Stimulated activated CD4-positive, alpha-beta T cell treated with anti-CD3 and anti-CD28 coated beads, Interleukin-1b, Interleukin-23, amount 100 ng/mL, for 48 hours (primary cell): ENCODE measurements around the gene ERVMER34-1.
A peak's percentile ranks its signal among the peaks of the same experiment; 100 is the strongest.

ENCODE experiments used
- DNase-seq: peaks from one replicate; pipeline ENCODE4 v3.0.0-alpha.2; 2020

The ERVMER34-1 gene

GRCh38 chr4:52718123-52718522 is 33.1 kb downstream of the ERVMER34-1 start:
- no peak for DNase-seq

GRCh38 chr4:52716364-52717151 is 34.7 kb downstream of the ERVMER34-1 start:
- no peak for DNase-seq

GRCh38 chr4:52715914-52716313 is 35.3 kb downstream of the ERVMER34-1 start:
- DNase-seq: no peak

GRCh38 chr4:52715255-52715897 is 35.8 kb downstream of the ERVMER34-1 start:
- DNase-seq: no peak

GRCh38 chr4:52714597-52715254 is 36.5 kb downstream of the ERVMER34-1 start:
- DNase-seq: peak; percentile 8

- DNase-seq: peak; percentile 13
Observed at GRCh38 chr4:52713456-52713937, 37.7 kb downstream of the ERVMER34-1 start.

- peak; percentile 98 for DNase-seq
Observed at GRCh38 chr4:52712251-52713130, 38.7 kb downstream of the ERVMER34-1 start.

- no peak for DNase-seq
Observed at GRCh38 chr4:52711834-52712250, 39.4 kb downstream of the ERVMER34-1 start.

- no peak for DNase-seq
Observed at GRCh38 chr4:52711272-52711671, 40.0 kb downstream of the ERVMER34-1 start.

GRCh38 chr4:52709155-52709554 is 42.1 kb downstream of the ERVMER34-1 start:
- DNase-seq: no peak

- no peak for DNase-seq
Observed at GRCh38 chr4:52704661-52705060, 46.6 kb downstream of the ERVMER34-1 start.

- DNase-seq: no peak
Observed at GRCh38 chr4:52704133-52704532, 47.1 kb downstream of the ERVMER34-1 start.

- DNase-seq: no peak
Observed at GRCh38 chr4:52701207-52701606, 50.0 kb downstream of the ERVMER34-1 start.

GRCh38 chr4:52694936-52695335 is 56.3 kb downstream of the ERVMER34-1 start:
- DNase-seq: no peak

GRCh38 chr4:52693492-52693891 is 57.7 kb downstream of the ERVMER34-1 start:
- no peak for DNase-seq
